Stimulated activated CD4-positive, alpha-beta T cell treated with anti-CD3 and anti-CD28 coated beads, TNF-alpha, amount 100 ng/mL, for 1 hour (primary cell): ENCODE measurements around the gene KRTAP10-7.
"Not testable (repeated sequence)": the region's sequence is repeated elsewhere in the genome, so short reads cannot be mapped to it uniquely, and the experiment has no call there.

Source experiments
- DNase-seq, 3 donors: peaks; one replicate each; pipeline ENCODE4 v3.0.0-alpha.2; 2020; ENCODE audit warnings: low read depth in 3 of 3, low spot score in 1 of 3

Gene KRTAP10-7

DNA sequence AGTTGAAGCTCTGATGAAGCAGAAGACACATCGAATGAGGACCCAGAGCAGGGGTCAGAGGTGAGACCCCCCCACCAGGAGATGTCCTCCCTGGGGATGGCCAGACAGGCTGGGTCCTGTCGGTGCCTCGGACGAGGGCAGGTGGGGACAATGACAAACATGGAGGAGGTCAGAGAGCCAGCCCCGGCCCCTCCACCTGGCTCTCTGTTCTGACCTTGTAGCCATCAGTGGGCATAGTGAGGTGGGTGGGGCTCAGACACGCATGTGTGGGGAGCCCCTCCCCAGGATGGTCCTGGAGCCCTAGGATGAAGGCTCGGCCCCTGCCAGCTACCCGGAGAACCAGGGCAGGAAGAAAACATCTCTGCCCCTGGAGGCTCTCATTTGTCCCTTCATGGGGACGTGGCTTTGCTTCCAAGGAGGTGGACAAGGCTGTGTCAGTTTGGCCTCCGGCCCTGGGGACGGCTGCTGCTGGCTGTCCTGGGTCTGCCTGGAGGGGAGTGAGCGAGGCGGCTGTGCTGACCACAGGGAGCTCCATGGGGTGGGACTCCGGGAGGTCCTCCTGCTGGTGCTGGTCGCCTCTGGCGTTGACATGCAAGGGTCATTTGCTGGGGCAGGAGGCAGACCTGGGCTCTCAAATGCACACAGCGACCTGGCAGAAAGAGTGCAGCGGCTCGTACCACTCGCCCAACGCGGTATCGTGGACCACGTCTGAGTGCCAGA lies 10.7 kb upstream of the KRTAP10-7 start:
- no peak for DNase-seq

DNA sequence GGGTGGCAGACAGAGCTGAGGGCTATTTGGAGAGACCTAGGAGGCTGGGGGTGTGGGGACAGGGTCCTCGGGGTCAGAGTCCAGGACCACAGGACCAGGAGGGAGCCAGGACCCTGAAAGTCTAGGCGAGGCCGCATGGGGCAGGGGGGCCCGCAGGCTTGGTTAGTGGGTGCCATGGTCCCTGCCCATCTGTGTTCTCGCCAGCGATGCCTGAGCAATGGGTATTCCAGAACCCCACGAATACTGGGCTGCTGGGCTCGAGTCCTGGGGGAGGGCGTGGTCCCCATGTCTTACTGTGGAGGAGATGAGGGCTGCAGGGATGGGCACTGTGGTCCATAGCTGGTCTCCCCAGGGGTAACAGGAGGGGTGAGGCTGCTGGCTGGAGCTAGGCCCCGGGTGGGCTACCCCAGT lies 10.1 kb upstream of the KRTAP10-7 start:
- DNase-seq, result no peak

DNA sequence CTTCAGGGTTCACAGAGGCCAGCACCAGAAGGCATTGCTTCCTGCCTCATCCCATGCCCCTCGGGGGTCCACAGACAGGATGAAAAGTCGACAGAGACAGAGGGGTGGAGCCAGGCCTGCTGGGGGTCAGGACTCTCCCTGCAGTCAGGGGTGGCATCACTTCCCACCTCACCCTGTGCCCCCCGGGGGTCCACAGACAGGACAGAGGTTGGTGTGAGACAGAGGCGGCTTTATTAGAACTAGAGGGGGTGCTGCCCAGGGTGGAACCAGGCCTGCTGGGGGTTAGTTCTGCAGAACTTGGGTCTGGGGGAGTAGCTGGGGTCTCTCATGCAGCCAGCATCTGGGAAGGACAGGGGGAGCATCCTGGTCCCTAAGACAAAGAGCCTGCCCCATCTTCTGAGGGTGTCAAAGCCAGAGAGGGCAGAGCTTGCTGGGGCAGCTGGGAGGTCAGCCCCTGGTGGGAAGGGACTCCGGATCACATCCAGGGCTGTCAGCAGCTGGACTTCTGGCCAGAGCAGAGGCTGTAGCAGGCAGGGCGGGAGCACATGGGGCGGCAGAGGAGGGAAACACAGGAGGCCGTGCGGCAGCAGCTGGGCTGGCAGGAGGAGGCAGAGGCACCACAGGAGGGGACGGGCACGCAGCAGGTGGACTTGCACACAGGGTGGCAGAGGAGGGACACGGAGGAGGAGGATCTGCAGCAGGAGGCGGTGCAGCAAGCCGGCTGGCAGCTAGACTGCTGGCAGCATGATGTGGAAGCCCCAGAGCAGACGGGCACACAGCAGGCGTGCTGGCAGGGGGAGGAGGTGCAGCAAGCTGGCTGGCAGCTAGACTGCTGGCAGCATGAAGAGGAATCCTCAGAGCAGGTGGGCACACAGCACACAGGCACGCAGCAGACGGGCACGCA lies 9.2 kb upstream of the KRTAP10-7 start:
- DNase-seq, result not testable (repeated sequence)

DNA sequence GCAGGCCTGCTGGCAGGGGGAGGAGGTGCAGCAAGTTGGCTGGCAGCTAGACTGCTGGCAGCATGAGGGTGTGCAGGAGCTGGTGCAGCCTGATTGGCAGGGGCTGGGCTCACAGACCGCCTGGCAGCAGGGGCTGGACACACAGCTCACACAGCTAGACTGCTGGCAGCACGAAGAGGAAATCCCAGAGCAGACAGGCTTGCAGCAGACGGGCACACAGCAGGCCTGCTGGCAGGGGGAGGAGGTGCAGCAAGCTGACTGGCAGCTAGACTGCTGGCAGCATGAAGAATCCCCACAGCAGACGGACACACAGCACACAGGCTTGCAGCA lies 8.6 kb upstream of the KRTAP10-7 start:
- not testable (repeated sequence) for DNase-seq

DNA sequence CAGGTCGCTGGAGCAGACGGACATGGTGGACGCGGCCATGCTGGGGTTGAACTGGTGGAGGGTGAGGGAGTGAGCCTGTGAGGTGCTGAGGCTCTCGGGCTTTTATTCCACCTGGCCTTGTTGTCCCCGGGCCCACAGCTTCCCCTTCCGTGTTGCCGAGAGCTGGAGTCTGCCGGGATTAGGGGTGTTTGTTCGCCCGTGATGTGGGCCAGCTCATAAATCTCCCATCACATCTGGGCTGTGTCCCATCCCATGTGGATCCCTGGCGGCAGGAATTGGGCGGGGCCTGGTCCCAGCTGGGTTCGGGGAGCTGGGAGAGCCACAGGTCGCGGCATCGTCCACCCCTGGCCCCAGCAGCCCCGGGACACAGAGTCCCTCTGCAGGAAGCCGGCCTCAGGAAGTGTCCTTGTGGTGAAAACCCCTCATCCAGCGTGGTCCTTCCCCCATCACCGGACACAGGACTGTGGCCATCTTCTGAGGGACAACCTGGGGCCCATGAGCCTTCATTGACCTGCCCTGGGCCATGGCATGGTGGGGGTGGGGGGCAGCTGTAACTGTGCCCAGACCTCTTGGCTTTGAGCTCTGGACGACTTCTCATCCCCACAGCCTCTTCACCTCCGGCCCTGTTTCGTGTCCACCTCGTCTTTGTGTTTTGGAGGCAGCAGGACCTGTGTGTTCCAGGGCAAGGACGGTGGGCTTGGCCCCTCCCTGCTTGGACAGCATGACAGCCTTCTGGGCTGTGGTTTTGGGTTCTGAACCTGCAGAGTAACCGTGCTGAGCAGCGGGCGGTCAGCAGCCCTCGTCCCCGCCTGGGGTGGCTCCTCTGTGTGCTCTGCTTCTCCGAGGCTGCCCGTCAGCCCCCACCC lies 7.7 kb upstream of the KRTAP10-7 start, which contains the start of gene KRTAP10-6:
Gene KRTAP10-6 (minus strand): TSS at position 60 of the 866 bp plus-strand sequence. CDS start 21 bp downstream, at position 39.
- DNase-seq, result no peak

DNA sequence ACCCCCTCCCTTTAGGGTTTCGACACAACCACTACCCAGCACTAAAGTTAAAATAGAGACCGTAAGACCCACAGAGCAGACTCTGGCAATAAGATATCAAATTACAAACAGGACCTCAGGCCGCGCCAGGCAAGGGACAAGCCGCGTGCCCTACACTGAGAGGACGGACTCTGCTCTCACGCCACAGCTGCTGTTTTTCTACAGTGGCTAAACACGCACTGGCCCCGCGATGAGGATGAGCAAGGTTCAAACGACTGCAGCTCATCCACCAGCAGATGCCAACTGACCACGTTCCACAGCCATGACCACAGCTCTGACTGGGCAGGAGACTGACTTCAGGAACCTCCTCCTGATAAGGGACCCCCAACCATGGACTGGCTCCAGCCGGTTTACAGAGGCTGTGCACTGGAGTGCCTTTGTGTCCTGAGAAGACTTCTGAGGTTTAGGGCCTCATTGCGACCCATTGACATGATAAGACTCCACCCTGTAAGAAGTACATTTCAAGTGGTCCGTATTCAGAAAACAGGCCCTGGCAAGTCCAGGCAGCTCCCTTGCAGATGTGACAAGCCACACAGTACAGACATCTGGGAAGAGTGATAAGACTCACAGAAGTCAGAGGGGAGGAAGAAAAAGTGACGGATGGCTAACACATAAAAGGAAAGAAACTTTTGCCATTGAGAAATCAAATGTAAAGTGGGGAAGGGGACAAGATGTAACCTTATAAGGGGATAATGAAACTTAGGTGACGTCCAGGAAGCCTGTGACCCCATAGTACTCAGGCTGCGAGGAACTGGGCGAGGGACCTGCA lies 6.6 kb upstream of the KRTAP10-7 start:
- no peak for DNase-seq

DNA sequence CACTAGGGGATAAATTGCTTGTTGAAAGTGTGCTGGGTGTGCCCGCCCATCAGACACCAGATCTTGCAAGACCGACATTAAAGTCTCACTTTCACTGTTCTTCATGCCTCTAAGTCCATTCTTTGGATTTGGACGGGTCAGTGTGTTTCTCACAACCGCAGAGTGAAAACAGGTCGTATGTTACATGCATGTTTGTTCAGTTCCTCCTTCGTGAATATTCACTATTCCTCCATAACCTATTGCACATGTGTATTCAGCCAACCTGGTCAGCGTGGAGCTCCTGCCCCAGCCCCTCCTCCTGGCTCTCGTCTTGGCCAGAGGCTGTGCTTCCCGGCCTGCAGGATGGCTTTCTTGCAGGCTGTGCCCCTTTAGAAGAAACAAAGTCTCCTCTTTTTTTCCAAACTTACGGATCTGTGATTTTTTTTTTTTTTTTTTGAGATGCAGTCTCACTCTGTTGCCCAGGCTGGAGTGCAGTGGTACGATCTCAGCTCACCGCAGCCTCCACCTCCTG lies 5.9 kb upstream of the KRTAP10-7 start:
- DNase-seq, result no peak

DNA sequence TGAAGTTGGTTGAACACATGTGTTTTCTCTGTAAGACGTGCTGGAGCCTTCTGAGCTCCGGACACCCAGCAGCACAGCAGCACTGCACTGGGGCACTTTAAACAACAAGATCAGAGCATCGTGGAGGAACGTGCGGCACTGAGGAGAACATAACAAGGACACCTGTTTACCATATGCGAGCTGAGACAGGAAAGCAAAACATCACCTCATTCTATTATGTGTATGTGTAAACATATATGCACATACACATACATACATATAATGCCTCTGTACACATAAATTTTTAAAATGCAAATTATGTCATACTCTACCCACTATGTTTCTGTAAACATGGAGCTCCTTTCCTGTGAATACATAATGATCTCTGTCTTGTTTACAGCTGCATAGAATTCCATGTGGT lies 4.9 kb upstream of the KRTAP10-7 start:
- no peak for DNase-seq

DNA sequence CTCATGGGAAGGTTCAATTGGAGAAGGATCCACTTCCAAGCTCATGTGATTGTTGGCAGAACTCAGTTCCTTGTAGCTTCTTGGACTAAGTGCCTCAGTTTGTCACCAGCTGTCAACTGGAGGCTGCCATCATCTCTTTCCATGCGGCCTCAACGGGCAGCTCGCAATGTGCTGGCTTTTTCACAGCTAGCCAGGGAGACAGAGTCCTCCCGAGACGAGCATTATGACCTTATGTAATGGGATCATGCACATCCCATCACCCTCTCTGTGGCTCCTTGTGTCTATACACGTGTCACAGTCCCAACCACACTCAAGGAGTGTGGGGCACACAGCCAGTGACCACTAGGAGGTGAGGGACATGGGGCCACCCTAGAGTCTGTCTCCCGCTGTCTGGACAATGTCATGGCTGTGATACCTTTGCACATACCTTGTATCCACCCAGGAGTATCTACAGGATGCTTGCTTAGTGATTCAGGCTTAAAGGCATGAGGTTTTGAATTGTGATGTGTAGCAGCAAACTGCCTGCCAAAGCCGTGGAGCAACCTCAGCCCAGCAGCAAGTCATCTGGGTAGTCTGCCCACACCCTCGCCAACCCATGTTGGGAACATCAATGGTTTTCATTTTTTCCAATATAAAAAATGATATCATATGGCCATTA lies 4.2 kb upstream of the KRTAP10-7 start:
- no peak for DNase-seq

DNA sequence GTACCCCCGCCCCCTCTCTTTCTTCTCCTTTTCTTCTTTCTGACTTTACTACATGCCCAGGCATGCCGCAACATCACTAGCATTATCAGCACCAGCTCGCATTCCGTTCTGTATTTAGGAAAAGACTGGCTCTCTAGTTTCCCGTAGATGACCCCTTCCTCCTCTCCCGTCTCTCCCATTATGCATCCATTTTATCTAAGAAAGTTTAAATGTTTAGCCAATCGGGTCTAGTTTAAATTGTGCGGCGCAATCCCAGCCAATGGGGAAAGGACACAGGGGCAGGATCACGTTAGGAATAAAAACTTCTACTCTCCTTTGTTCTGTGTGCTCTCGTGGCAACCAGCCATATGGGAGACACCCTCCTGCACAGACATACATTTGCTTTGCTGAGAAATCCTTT lies 2.3 kb upstream of the KRTAP10-7 start:
- no peak for DNase-seq

DNA sequence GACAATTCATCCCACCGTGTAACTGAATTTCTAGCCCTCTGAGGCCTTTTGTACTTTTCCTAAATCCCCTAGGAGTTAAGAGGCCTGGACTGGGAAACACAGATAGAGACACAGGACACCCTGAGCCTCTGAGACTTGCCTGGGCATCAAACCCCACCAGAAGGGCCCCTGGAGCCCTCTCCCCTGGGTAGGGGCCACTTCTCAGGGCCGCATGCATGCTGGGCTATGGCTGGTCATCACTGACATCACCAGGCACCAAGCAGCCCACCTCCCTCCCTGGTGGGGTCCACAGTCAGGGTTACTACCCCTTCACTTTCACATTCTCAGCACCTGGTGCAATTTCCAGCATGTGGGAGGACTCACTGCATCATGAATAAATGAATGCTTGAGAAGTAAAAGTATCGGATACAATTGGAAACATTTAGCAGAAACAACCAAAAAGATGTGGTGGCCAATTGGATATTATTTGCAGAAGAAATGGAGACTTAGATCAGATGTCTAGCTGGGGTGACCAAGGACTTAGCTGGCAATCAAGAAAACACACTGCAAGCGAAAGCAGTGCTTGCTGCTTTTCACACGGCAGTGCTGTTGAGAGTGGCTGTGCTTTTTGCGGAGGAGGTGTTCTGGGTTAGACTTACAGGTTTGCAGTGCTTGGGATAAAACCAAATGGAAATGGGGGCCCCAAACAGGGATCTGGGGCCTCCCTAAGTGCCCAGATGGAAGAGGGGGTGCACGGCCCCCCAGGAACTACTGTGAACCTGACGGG lies 950 bp upstream of the KRTAP10-7 start:
- DNase-seq, result no peak

DNA sequence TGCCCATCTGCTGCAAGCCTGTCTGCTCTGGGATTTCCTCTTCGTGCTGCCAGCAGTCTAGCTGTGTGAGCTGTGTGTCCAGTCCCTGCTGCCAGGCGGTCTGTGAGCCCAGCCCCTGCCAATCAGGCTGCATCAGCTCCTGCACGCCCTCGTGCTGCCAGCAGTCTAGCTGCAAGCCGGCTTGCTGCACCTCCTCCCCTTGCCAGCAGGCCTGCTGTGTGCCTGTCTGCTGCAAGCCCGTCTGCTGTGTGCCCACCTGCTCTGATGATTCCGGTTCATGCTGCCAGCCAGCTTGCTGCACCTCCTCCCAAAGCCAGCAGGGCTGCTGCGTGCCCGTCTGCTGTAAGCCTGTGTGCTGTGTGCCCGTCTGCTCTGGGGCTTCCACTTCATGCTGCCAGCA lies 694 bp downstream of the KRTAP10-7 start:
- DNase-seq, result not testable (repeated sequence)

DNA sequence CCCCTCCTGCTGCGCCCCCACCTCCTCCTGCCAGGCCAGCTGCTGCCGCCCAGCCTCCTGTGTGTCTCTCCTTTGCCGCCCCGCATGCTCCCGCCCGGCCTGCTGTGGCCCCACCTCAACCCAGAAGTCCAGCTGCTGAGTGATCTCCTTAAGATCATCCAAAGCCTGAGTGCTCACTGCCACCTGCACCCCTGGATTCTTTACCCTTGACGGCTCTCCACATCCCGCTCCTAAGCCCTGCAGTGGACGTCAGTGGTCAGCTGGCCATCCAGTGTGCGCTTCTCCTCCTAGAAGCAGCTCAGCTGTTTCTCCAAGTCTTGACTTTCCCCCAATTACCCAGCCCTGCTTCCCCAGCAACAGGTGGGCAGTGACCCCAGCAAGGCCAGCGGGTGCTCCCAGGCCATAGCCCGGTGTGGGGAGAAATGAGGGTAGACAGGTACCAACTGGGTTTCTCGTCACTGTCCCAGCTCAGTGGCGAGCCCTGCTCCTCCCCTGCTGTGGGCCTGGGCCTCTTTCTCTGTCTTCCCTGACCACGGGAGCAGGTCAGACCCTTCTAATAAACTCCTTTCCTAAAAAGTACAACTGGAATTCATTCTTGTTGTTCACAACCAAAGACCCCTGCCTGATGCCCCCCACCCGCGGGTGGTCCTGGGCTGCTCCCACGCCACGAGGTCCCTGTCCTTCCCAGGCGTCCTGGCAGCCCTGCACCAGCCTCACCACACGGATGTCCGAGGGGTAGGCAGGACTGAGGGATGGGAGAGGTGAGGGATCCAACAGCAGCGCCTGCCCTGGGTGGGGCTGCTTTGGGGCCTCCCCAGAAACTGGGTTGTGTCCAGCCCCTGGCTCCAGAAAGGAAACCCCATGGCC lies 1.4 kb downstream of the KRTAP10-7 start:
- DNase-seq, result no peak

DNA sequence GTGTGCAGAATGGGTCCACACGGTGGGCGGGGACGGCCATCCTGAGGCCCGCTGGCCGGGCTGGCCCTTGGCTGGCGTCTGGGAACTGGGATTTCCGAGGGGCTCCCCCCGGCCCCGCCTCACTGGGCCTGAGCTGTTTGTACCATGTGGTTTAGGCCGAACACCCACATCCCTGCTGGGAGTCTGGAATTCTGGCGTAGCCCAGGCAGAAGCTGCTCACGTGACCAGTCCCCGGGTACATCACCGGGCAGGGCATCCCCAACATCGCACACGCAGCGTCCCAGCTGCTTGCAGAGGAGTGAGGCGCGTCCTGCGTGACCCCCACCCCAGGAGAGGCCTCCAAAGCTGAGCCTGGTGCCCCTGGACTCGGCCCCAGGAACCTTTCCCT lies 2.1 kb downstream of the KRTAP10-7 start:
- DNase-seq, result no peak

DNA sequence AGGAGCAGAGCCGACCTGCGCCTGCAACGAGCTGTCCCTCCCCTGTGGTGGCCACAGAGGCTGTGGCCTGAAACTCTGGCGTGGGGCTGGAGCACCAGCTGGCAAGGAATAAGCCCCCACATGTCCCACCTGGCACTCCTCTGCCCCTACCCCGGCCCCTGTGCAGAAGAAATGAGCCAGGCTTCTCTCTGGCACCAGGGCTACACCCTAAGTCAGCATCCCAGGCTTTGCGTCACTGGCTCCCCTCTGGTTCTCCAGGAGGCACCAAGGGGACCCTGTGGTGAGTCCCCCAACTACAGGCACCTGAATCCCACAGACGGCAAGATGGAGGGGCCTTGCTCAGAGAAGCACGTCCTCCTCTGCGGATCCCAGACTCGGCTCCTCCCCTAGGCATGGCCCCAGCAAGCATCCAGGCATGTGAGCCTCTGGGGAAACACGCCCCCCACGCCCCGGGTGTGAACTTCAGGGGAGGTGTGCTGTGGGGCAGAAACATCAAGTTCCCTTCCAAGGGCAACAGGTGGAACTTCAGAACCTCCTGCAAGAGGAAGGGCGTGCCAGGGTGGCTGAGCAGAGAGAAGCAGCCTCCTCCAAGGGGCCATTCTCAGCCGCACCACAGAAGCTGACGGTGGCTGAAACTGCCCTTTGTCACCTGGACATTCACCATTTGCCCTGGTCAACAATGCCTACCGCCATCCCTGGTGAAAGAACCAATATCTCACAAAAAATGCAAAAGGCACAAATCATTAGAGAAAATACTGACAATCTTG lies 2.9 kb downstream of the KRTAP10-7 start:
- no peak for DNase-seq

DNA sequence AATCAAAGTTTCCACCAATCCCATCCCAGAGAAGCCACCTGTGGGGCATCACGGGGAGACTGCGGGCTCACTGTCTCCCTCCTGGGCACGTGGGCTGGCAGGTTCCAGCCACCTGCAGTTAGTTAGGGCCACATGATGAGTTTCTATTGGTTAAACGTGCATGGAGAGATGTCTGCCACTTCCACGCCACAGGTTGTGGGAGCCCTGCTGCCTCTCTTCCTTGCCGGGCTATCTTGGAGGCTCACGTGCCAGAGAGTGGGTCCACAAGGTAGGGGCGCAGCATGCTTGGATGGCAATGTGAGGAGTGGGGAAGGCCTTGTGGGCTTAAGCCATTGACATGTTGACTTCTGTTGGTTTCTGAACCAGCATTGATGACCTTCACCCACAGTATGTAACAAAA lies 3.5 kb downstream of the KRTAP10-7 start:
- no peak for DNase-seq

DNA sequence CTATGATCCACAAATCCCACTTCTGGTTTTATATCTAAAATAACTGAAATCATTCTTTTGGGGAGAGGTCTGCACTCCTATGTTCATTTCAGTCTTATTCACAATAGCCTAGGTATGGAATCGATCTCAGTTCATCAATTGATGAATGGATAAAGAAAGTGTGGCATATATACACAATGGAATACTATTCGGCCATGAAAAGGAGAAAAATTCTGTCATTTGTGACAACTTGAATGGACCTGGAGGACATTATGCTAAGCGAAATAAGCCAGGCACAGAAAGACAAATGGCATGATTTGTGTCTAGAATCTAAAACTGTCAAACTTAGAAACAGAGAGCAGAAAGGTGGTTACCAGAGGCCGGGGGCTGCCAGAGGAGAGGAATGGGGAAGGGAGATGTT lies 6.1 kb downstream of the KRTAP10-7 start:
- DNase-seq, result no peak
